Astrocyte of the cerebellum (primary cell): ENCODE measurements around the gene ZBTB38.

Experiments
- DNase-seq: peaks from one replicate; pipeline ENCODE4 v3.0.0-alpha.2; 2011; ENCODE audit warnings: low read depth
- H3K4me3 ChIP-seq: 2 replicates; pipeline ENCODE4 v1.5.1; 2011; ENCODE audit warnings: mild to moderate bottlenecking, low read depth, low read length, moderate library complexity
- in situ Hi-C: cut with HindIII; loops from 2 replicates; pipeline ENCODE4 v1.10.0; 2017; ENCODE audit warnings: low sequenced_read_pairs
- TF ChIP-seq, protein P1 (sequence below): IDR thresholded peaks from 2 replicates; pipeline ENCODE4 v1.5.1; 2012; ENCODE audit warnings: low read length, low read depth, moderate library complexity, mild to moderate bottlenecking; ENCODE audit errors: missing control alignments

ZBTB38 gene

DNA sequence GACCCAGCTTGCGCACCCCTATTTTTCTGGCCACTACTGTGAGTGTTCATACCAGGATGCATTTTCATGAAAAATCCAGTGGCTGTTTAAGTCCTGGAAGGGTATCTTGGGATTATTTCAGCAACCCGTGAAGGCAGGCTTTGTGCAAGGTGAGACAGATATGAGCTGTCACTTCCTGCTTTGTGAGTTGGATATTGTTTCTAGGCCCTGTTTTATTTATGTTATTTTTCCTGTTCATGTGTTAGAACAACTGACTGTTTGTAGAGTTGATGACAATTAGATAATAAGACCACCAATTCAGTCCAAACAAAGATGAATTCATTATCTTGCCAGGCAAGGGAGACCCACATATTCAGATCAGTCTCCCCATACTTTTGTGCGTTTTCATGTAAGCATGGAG, 42.5 kb downstream of the ZBTB38 start:
- DNase-seq = no peak
- in situ Hi-C loops = no loop called here
- TF ChIP-seq, protein P1, sequence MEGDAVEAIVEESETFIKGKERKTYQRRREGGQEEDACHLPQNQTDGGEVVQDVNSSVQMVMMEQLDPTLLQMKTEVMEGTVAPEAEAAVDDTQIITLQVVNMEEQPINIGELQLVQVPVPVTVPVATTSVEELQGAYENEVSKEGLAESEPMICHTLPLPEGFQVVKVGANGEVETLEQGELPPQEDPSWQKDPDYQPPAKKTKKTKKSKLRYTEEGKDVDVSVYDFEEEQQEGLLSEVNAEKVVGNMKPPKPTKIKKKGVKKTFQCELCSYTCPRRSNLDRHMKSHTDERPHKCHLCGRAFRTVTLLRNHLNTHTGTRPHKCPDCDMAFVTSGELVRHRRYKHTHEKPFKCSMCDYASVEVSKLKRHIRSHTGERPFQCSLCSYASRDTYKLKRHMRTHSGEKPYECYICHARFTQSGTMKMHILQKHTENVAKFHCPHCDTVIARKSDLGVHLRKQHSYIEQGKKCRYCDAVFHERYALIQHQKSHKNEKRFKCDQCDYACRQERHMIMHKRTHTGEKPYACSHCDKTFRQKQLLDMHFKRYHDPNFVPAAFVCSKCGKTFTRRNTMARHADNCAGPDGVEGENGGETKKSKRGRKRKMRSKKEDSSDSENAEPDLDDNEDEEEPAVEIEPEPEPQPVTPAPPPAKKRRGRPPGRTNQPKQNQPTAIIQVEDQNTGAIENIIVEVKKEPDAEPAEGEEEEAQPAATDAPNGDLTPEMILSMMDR = no peak
- no peak overlapping the region for H3K4me3 ChIP-seq

DNA sequence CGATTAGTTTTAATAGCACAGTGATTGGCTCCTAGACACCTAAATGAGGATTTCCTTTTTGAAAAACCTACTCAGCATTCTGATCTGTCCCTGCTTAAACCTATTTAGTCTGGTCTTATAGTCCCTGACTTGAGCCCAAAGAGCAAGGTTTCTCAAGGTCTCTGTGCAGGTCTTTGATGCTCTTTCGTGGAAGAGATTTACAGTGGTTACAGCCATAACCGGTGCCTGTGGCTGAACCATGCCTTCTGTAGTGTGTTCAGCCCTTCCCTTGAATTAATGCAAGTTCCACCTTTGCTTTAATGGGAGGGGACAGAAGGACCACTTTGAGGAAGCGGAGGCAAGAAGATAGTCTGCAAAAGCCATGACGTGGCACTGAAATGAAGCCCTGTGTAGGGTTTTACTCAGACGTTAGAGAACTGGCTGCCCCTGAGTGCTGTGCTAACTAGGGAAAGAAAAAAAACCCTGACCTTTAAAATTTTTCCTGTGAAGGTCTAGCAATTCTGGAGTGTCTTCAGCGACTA, 43.0 kb downstream of the ZBTB38 start:
- DNase-seq = no peak
- TF ChIP-seq, protein P1 = no peak
- no peak overlapping the region for H3K4me3 ChIP-seq
- in situ Hi-C loops = no loop called here

DNA sequence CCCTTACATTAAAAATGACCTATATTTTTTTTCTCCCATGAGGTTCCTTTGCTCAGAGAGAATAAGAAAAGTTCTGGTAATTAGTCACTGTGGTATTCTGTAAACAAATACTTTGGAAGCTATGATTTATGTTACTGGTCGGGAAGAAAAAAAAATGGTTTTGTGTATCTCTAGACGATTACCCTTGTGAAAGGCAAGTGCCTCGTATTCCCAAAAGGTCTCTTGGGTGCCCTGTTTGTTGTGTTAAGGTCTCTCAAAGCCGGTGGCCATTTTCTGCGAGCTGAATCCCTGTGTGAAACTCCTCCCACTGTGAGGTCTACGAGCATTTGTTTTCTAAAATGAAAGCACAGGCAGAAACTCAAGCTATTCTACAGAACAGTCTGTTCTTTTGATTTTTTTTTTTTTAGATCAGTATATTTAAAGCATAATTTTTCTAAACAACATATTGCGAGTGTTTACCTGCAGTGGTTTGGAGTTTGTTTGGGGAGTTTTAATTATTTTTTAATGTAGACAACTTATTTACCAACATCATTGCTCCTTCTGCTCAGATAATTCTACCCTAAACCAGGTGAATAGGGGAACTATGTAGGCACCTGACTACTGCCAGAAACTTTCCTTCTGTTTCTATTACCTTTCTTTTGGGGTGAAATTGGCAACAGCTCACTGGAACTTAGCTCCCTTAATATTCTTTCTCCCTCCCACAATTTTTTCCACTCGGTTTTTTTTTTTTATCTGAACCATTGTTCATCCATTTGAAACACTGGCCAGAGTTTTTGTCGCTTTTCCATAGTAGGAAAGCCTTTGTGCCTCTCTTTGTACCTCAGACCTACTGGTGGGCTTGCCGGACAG, 44.0 kb downstream of the ZBTB38 start:
- H3K4me3 ChIP-seq = no peak overlapping the region
- TF ChIP-seq, protein P1 = no peak
- in situ Hi-C loops = no loop called here
- peak; percentile 51 for DNase-seq

DNA sequence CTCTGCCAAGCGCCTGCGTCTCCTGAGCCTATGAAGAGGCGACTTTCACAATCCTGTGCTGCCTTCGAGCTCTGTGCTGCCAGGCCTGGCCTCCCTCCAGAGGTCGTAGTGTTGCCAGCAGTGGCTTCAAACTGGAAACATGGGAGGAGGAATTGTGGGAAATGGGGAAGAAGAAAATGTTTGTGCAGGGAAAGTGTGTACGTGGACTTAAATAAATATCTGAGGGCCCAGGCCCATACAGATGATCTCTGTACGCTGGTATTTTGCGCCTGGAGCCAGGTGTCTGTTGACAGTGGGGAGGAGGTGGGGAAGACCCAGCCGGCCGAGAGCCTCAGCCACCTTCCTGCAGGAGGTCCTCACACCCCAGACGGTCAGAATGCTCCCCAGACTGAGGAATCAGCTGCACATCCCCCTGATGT, 44.6 kb downstream of the ZBTB38 start:
- no peak overlapping the region for H3K4me3 ChIP-seq
- DNase-seq = peak; percentile 60
- in situ Hi-C loops = no loop called here
- TF ChIP-seq, protein P1 = no peak

DNA sequence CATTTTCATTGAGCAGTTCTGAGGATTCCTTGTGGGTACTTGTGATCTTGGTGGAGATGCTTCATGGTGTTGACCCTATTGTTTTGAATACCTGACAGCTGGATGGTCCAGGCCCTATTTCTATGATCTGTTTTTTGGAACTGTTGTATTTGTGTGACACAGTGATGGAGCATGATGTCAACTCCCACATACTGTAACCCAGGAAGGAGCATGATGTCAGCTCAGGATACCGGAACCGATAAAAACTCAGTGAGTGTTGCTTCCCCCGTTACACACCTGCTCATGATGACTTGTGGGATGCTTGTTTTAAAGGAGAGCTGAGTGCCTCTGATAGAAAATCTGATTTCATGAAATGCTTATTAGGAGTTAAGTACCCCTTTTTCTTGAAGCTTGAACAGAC, 45.1 kb downstream of the ZBTB38 start:
- no peak for DNase-seq
- in situ Hi-C loops = no loop called here
- TF ChIP-seq, protein P1 = no peak
- no peak overlapping the region for H3K4me3 ChIP-seq

DNA sequence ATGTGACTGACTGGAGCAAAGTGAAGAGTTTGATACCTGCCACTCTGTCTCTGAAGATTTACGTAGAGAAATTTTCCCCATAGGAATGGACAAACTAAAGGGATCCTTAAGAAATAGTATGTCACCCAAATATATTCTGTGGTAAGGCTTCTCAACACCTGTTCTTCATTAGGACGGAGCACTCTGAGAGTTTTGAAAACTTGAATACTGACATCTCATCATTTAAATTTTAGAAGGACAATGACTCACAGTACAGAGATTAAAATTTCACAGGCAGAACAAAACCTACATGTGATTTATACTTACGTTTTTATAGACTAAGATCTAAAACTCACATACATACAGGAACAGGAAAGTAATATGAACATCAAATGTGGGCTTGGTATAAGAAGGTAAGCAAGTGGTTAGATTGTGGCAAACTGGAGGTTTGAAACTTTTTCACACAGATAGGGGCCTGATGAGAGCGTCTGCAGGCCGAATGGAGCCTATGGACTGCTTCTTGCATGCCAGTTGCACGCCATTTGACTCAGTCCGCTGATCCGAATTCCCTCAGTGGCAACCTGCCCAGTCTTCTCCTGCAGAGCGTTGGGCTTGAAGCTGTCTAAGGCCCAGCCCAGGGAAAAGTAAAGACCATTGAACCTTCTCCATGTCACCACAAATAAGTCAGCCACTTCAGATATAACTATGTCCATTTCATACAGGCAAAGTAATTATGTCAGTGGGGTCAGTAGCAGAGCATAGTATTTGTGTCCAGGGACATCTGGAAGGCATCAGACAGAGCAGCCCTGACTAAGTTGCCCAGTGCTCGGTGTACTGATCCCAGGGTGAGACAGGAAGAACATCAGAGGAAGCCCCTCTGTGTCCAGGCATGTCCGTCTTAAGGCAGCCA, 45.7 kb downstream of the ZBTB38 start:
- H3K4me3 ChIP-seq = no peak overlapping the region
- DNase-seq = peak; percentile 64
- in situ Hi-C loops = no loop called here
- TF ChIP-seq, protein P1 = no peak
